Neural cell (in vitro differentiated cells): Measurements from ENCODE around the gene PAX3. TPM values are rescaled to one million over a fixed set of nuclear protein-coding genes. Genes with fewer than 3 reads are reported as not detected.

Experiments used
- H2AFZ ChIP-seq: fragments of 200-600, 300-800 bp; sonication (generic), shearing (Covaris generic); 2 replicates; pipeline ENCODE4 v1.6.0; 2014; ENCODE audit warnings: low read depth, mild to moderate bottlenecking, antibody characterized with exemption, low read length, moderate library complexity
- H3F3A ChIP-seq: fragments of 200-600 bp; shearing (Covaris generic); 2 replicates; pipeline ENCODE4 v1.6.1; 2016; ENCODE audit warnings: mild to moderate bottlenecking, moderate library complexity, mixed read lengths, antibody characterized with exemption, low read length; ENCODE audit not compliant: insufficient read depth, poor library complexity, severe bottlenecking
- H3K27ac ChIP-seq: fragments of 200-600, 300-800 bp; sonication (generic), shearing (Covaris generic); 2 replicates; pipeline ENCODE4 v1.5.1; 2014; ENCODE audit warnings: mild to moderate bottlenecking, low read length, moderate library complexity
- H3K27me3 ChIP-seq: fragments of 300-800, 200-600 bp; sonication (generic), shearing (Covaris generic); 2 replicates; pipeline ENCODE4 v1.6.0; 2014; ENCODE audit warnings: mild to moderate bottlenecking, low read depth, low read length, moderate library complexity; ENCODE audit not compliant: insufficient read depth
- H3K36me3 ChIP-seq: fragments of 300-800, 200-600 bp; sonication (generic), shearing (Covaris generic); 2 replicates; pipeline ENCODE4 v1.5.1; 2014; ENCODE audit warnings: mild to moderate bottlenecking, antibody characterized with exemption, low read length, moderate library complexity; ENCODE audit not compliant: insufficient read depth
- H3K4me2 ChIP-seq: fragments of 300-800, 200-600 bp; sonication (generic), shearing (Covaris generic); 2 replicates; pipeline ENCODE4 v1.6.0; 2014; ENCODE audit warnings: mild to moderate bottlenecking, low read length
- H3K4me3 ChIP-seq: fragments of 300-800, 200-600 bp; sonication (generic), shearing (Covaris generic); 2 replicates; pipeline ENCODE4 v1.5.1; 2014; ENCODE audit warnings: mild to moderate bottlenecking, low read length, moderate library complexity
- H3K79me2 ChIP-seq: fragments of 200-600 bp; shearing (Covaris generic); replicated peaks from 2 replicates; pipeline ENCODE4 v1.6.0; 2014; ENCODE audit warnings: mild to moderate bottlenecking, low read length, moderate library complexity; ENCODE audit not compliant: insufficient read depth
- H3K9ac ChIP-seq: fragments of 300-800, 200-600 bp; sonication (generic), shearing (Covaris generic); 2 replicates; pipeline ENCODE4 v1.6.1; 2016; ENCODE audit warnings: mild to moderate bottlenecking, low read length, mixed read lengths
- H3K9me2 ChIP-seq: fragments of 200-600 bp; shearing (Covaris generic); 2 replicates; pipeline ENCODE4 v1.6.1; 2016; ENCODE audit warnings: mild to moderate bottlenecking, low read length, mixed read lengths; ENCODE audit not compliant: insufficient read depth
- H3K9me3 ChIP-seq: fragments of 200-600, 300-800 bp; sonication (generic), shearing (Covaris generic); 2 replicates; pipeline ENCODE4 v1.6.1; 2016; ENCODE audit warnings: mild to moderate bottlenecking, mixed run types, low read length, moderate library complexity, mixed read lengths
- H4K20me1 ChIP-seq: fragments of 200-600 bp; shearing (Covaris generic); 2 replicates; pipeline ENCODE4 v1.6.1; 2016; ENCODE audit warnings: mild to moderate bottlenecking, mixed run types; ENCODE audit not compliant: insufficient read depth
- EP300 ChIP-seq: fragments of 450-650 bp; conservative IDR thresholded peaks from 2 replicates; pipeline ENCODE4 v1.6.1; 2014; ENCODE audit warnings: antibody characterized with exemption, mild to moderate bottlenecking, moderate library complexity; ENCODE audit not compliant: poor library complexity, severe bottlenecking
- EZH2 ChIP-seq: fragments of 200-600, 300-800 bp; shearing (Covaris generic), sonication (generic); IDR thresholded peaks from 2 replicates; pipeline ENCODE4 v1.6.1; 2014; ENCODE audit warnings: antibody characterized with exemption, low read length, borderline replicate concordance, mild to moderate bottlenecking; ENCODE audit not compliant: insufficient read depth, poor library complexity, severe bottlenecking
- MXI1 ChIP-seq: fragments of 450-650 bp; conservative IDR thresholded peaks from 2 replicates; pipeline ENCODE4 v1.6.1; 2014; ENCODE audit warnings: antibody characterized with exemption, mild to moderate bottlenecking; ENCODE audit not compliant: poor library complexity, severe bottlenecking
- POLR2AphosphoS5 ChIP-seq: IDR thresholded peaks from 2 replicates; pipeline ENCODE4 v1.6.1; 2012
- RAD21 ChIP-seq: fragments of 450-650 bp; conservative IDR thresholded peaks from 2 replicates; pipeline ENCODE4 v1.6.1; 2014; ENCODE audit warnings: antibody characterized with exemption, mild to moderate bottlenecking, moderate library complexity
- SMC3 ChIP-seq: fragments of 450-650 bp; conservative IDR thresholded peaks from 2 replicates; pipeline ENCODE4 v1.6.1; 2014; ENCODE audit warnings: antibody characterized with exemption, mild to moderate bottlenecking, moderate library complexity; ENCODE audit not compliant: poor library complexity
- TAF1 ChIP-seq: IDR thresholded peaks from 2 replicates; pipeline ENCODE4 v1.6.1; 2012; ENCODE audit warnings: low read depth
- polyA plus RNA-seq: library from polyadenylated mRNA; depleted of rRNA; stranded (reverse); fragments of >200 nt; gene quantifications from 2 replicates; pipeline ENCODE4 v1.2.3, GENCODE V29; 2014
- TF ChIP-seq, protein P1 (sequence below): IDR thresholded peaks from 2 replicates; pipeline ENCODE4 v1.6.1; 2012; ENCODE audit warnings: borderline replicate concordance
- TF ChIP-seq, protein P2 (sequence below): fragments of 450-650 bp; IDR thresholded peaks from 2 replicates; pipeline ENCODE4 v1.5.1; 2014; ENCODE audit warnings: antibody characterized with exemption, mild to moderate bottlenecking, moderate library complexity; ENCODE audit not compliant: poor library complexity, severe bottlenecking

PAX3 gene
- polyA plus RNA-seq, 1 donor from 2014 or later, result not detected

- H3K27me3 ChIP-seq, result peaks cover 93% of the 10 kb centered on the region
- no peak overlapping the region for H3K9ac ChIP-seq
- H3K9me2 ChIP-seq, result no peaks in the 10 kb centered on the region
- no peak overlapping the region for H3K27ac ChIP-seq
- no peak overlapping the region for H3K4me2 ChIP-seq
- H3K9me3 ChIP-seq, result peaks cover 4% of the 10 kb centered on the region
- H3K4me3 ChIP-seq, result no peak overlapping the region
- no peak for TF ChIP-seq EZH2
- TF ChIP-seq SMC3, result no peak
- TF ChIP-seq, protein P1, sequence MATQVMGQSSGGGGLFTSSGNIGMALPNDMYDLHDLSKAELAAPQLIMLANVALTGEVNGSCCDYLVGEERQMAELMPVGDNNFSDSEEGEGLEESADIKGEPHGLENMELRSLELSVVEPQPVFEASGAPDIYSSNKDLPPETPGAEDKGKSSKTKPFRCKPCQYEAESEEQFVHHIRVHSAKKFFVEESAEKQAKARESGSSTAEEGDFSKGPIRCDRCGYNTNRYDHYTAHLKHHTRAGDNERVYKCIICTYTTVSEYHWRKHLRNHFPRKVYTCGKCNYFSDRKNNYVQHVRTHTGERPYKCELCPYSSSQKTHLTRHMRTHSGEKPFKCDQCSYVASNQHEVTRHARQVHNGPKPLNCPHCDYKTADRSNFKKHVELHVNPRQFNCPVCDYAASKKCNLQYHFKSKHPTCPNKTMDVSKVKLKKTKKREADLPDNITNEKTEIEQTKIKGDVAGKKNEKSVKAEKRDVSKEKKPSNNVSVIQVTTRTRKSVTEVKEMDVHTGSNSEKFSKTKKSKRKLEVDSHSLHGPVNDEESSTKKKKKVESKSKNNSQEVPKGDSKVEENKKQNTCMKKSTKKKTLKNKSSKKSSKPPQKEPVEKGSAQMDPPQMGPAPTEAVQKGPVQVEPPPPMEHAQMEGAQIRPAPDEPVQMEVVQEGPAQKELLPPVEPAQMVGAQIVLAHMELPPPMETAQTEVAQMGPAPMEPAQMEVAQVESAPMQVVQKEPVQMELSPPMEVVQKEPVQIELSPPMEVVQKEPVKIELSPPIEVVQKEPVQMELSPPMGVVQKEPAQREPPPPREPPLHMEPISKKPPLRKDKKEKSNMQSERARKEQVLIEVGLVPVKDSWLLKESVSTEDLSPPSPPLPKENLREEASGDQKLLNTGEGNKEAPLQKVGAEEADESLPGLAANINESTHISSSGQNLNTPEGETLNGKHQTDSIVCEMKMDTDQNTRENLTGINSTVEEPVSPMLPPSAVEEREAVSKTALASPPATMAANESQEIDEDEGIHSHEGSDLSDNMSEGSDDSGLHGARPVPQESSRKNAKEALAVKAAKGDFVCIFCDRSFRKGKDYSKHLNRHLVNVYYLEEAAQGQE, result no peak
- no peaks in the 10 kb centered on the region for H4K20me1 ChIP-seq
- H3K79me2 ChIP-seq, result no peaks in the 10 kb centered on the region
- H3K36me3 ChIP-seq, result no peaks in the 10 kb centered on the region
- H2AFZ ChIP-seq, result no peak overlapping the region
- no peaks in the 10 kb centered on the region for H3F3A ChIP-seq
These were observed 29.7 kb downstream of the PAX3 start for GRCh38 chr2:222269132-222269531.

- no peaks in the 10 kb centered on the region for H3K36me3 ChIP-seq
- H4K20me1 ChIP-seq, result no peaks in the 10 kb centered on the region
- H3K9me2 ChIP-seq, result no peaks in the 10 kb centered on the region
- no peak overlapping the region for H3K4me3 ChIP-seq
- H3K27ac ChIP-seq, result no peak overlapping the region
- H3F3A ChIP-seq, result no peaks in the 10 kb centered on the region
- no peaks in the 10 kb centered on the region for H3K79me2 ChIP-seq
- H3K9me3 ChIP-seq, result peaks cover 7% of the 10 kb centered on the region
- H3K4me2 ChIP-seq, result no peak overlapping the region
- peaks cover 86% of the 10 kb centered on the region for H3K27me3 ChIP-seq
- no peak overlapping the region for H2AFZ ChIP-seq
- H3K9ac ChIP-seq, result no peak overlapping the region
- TF ChIP-seq, protein P1, result no peak
- no peak for TF ChIP-seq EZH2
- no peak for TF ChIP-seq RAD21
- TF ChIP-seq SMC3, result no peak
- TF ChIP-seq MXI1, result no peak
- TF ChIP-seq TAF1, result no peak
- TF ChIP-seq EP300, result no peak
- TF ChIP-seq, protein P2, sequence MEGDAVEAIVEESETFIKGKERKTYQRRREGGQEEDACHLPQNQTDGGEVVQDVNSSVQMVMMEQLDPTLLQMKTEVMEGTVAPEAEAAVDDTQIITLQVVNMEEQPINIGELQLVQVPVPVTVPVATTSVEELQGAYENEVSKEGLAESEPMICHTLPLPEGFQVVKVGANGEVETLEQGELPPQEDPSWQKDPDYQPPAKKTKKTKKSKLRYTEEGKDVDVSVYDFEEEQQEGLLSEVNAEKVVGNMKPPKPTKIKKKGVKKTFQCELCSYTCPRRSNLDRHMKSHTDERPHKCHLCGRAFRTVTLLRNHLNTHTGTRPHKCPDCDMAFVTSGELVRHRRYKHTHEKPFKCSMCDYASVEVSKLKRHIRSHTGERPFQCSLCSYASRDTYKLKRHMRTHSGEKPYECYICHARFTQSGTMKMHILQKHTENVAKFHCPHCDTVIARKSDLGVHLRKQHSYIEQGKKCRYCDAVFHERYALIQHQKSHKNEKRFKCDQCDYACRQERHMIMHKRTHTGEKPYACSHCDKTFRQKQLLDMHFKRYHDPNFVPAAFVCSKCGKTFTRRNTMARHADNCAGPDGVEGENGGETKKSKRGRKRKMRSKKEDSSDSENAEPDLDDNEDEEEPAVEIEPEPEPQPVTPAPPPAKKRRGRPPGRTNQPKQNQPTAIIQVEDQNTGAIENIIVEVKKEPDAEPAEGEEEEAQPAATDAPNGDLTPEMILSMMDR, result no peak
- no peak for TF ChIP-seq POLR2AphosphoS5
These were observed 30.3 kb downstream of the PAX3 start for GRCh38 chr2:222268311-222268990.
